Retinal pigment epithelial cell (primary cell): Measurements from ENCODE around the gene AMPD3.
A peak's percentile ranks its signal among the peaks of the same experiment; 100 is the strongest.

Experiments
- DNase-seq: peaks from one replicate; pipeline ENCODE4 v3.0.0-alpha.2; 2010; ENCODE audit warnings: low read depth
- H3K4me3 ChIP-seq: 2 replicates; pipeline ENCODE4 v1.5.1; 2011; ENCODE audit warnings: mild to moderate bottlenecking, low read length, control low read depth, moderate library complexity
- CTCF ChIP-seq: conservative IDR thresholded peaks from 2 replicates; pipeline ENCODE4 v1.5.1; 2011; ENCODE audit warnings: low read depth, low read length, control low read depth, inconsistent platforms

Gene AMPD3

GRCh38 chr11:10454878-10455631, at the start of gene AMPD3:
Gene AMPD3, plus strand, starts transcription at chr11:10455264. Its CDS starts 6,256 bp downstream, at chr11:10461520.
- peak; percentile 70 for DNase-seq
- peak within 1 kb of the TSS; percentile 31 for H3K4me3 ChIP-seq
- no peak for TF ChIP-seq CTCF

- DNase-seq = peak; percentile 52
- H3K4me3 ChIP-seq = no peak overlapping the region
- peak; percentile 80 for TF ChIP-seq CTCF
These were observed 49.0 kb upstream of the AMPD3 start for GRCh38 chr11:10405865-10406592.

- no peak for TF ChIP-seq CTCF
- no peak for DNase-seq
- no peak overlapping the region for H3K4me3 ChIP-seq
These were observed 48.0 kb upstream of the AMPD3 start for GRCh38 chr11:10407055-10407454.

- no peak for TF ChIP-seq CTCF
- H3K4me3 ChIP-seq = no peak overlapping the region
- DNase-seq = no peak
These were observed 47.0 kb upstream of the AMPD3 start for GRCh38 chr11:10407749-10408685.

GRCh38 chr11:10409207-10409661, 45.8 kb upstream of the AMPD3 start:
- no peak for DNase-seq
- no peak for TF ChIP-seq CTCF

GRCh38 chr11:10410106-10410843, 44.8 kb upstream of the AMPD3 start:
- no peak for DNase-seq
- no peak for TF ChIP-seq CTCF

More at GRCh38 chr11:10409207-10409661, 45.8 kb upstream of the AMPD3 start:
- no peak overlapping the region for H3K4me3 ChIP-seq

More at GRCh38 chr11:10410106-10410843, 44.8 kb upstream of the AMPD3 start:
- H3K4me3 ChIP-seq = no peak overlapping the region
